GM12878 (cell line): ENCODE measurements around the gene LAMB4. TPM values are rescaled to one million over a fixed set of nuclear protein-coding genes. Genes with fewer than 3 reads are reported as not detected.

Experiments
- ATAC-seq: fragments of 200-7000 bp; cut with Tn5 transposase; 3 replicates; pipeline ENCODE4 v1.9.1; 2020; ENCODE audit warnings: mild to moderate bottlenecking, moderate library complexity
- BruUV-seq: library from RNA; stranded (reverse); fragments of 400-500 nt; replicated peaks from 2 replicates; lab custom pipeline; 2021; lab: Mats Ljungman, UMichigan
- CTCF ChIA-PET: fragments of 300-600 bp; sonication (Branson Sonifier 250); formaldehyde crosslinking; extraction: SDS; loops from one replicate; lab custom pipeline; 2021; ENCODE audit warnings: inconsistent platforms; lab: Yijun Ruan, JAX
- POLR2A ChIA-PET: fragments of 350-600 bp; formaldehyde crosslinking; extraction: SDS; loops from one replicate; lab custom pipeline; 2021; ENCODE audit warnings: inconsistent platforms; lab: Charles Lee
- RAD21 ChIA-PET: fragments of 300-600 bp; sonication (Branson Sonifier 250); formaldehyde crosslinking; loops from one replicate; lab custom pipeline; 2023; ENCODE audit warnings: antibody characterized with exemption; ENCODE audit not compliant: unreplicated experiment; lab: Charles Lee
- SMC1A ChIA-PET: fragments of 300-600 bp; sonication (Branson Sonifier 250); formaldehyde crosslinking; loops from one replicate; lab custom pipeline; 2023; ENCODE audit not compliant: unreplicated experiment, uncharacterized antibody; lab: Charles Lee
- DNase-seq: peaks from one replicate; pipeline ENCODE4 v3.0.0-alpha.2; 2011; ENCODE audit warnings: low read depth, low spot score
- FAIRE-seq: peaks from 3 replicates; lab custom pipeline; 2011; peaks lifted over from hg19 to GRCh38; lab: Jason Lieb, UNC
- H2AFZ ChIP-seq: 2 replicates; pipeline ENCODE4 v1.6.0; 2011; ENCODE audit warnings: low read depth, low read length, control low read depth; ENCODE audit not compliant: control insufficient read depth
- H3K27ac ChIP-seq: 2 replicates; pipeline ENCODE4 v1.5.1; 2011; ENCODE audit warnings: control low read depth; ENCODE audit not compliant: control insufficient read depth, insufficient read depth
- H3K27me3 ChIP-seq, 2 experiments: replicated peaks in 1 of 2; 2 replicates each; pipeline versions ENCODE4 v1.6.0 to v1.6.1; 2011; ENCODE audit warnings: low read length in 1 of 2; ENCODE audit not compliant: control insufficient read depth in 2 of 2, insufficient read depth in 2 of 2
- H3K36me3 ChIP-seq, 2 experiments: 2 replicates each; pipeline ENCODE4 v1.5.1; 2011; ENCODE audit warnings: low read length in 1 of 2; ENCODE audit not compliant: control insufficient read depth in 2 of 2, insufficient read depth in 2 of 2
- H3K4me1 ChIP-seq: 2 replicates; pipeline ENCODE4 v1.6.1; 2011; ENCODE audit warnings: mild to moderate bottlenecking, low read length, moderate library complexity, mixed read lengths; ENCODE audit not compliant: control insufficient read depth, insufficient read depth
- H3K4me2 ChIP-seq: 2 replicates; pipeline ENCODE4 v1.6.0; 2011; ENCODE audit warnings: control low read depth; ENCODE audit not compliant: control insufficient read depth, insufficient read depth
- H3K4me3 ChIP-seq: fragments of 200-600 bp; sonication (generic); 2 replicates; pipeline ENCODE4 v1.5.1; 2016
- H3K79me2 ChIP-seq: 2 replicates; pipeline ENCODE4 v1.6.0; 2011; ENCODE audit warnings: low read length; ENCODE audit not compliant: control insufficient read depth, insufficient read depth
- H3K9ac ChIP-seq: 2 replicates; pipeline ENCODE4 v1.8.0; 2011; ENCODE audit warnings: low read length, control low read depth, mixed read lengths; ENCODE audit not compliant: control insufficient read depth, insufficient read depth
- H3K9me3 ChIP-seq: replicated peaks from 3 replicates; pipeline ENCODE4 v1.5.1; 2011; ENCODE audit warnings: mild to moderate bottlenecking, low read length; ENCODE audit not compliant: control insufficient read depth, insufficient read depth
- H4K20me1 ChIP-seq: 2 replicates; pipeline ENCODE4 v1.6.0; 2011; ENCODE audit not compliant: control insufficient read depth, insufficient read depth
- EGR1 ChIP-seq, 2 experiments: IDR thresholded peaks; 1 replicate in 1 of 2; 2 replicates in 1 of 2; pipeline ENCODE4 v1.6.1; 2011 to 2012; ENCODE audit warnings: low read depth in 2 of 2, low read length in 2 of 2, borderline replicate concordance in 1 of 2, mild to moderate bottlenecking in 1 of 2, moderate library complexity in 1 of 2
- EP300 ChIP-seq, 2 experiments: fragments of 150-350 bp in 1 of 2; IDR thresholded peaks; 2 replicates each; pipeline ENCODE4 v1.6.1; 2011 to 2012; ENCODE audit warnings: low read depth in 2 of 2, low read length in 2 of 2, borderline replicate concordance in 1 of 2, improper control_type of control experiment in 1 of 2, inconsistent platforms in 1 of 2; ENCODE audit not compliant: control insufficient read depth in 1 of 2
- ETV6 ChIP-seq, 2 experiments: fragments of 450-650 bp in 1 of 2; IDR thresholded peaks in 1 of 2; conservative IDR thresholded peaks in 1 of 2; 2 replicates each; pipeline ENCODE4 v1.6.1; 2014; ENCODE audit warnings: antibody characterized with exemption in 1 of 2, borderline replicate concordance in 1 of 2, low read depth in 1 of 2, mild to moderate bottlenecking in 1 of 2, moderate library complexity in 1 of 2
- HDGF ChIP-seq: fragments of 450-650 bp; IDR thresholded peaks from 2 replicates; pipeline ENCODE4 v1.6.1; 2016; ENCODE audit warnings: antibody characterized with exemption
- NBN ChIP-seq: fragments of 450-650 bp; IDR thresholded peaks from 2 replicates; pipeline ENCODE4 v1.6.1; 2016
- RAD21 ChIP-seq: IDR thresholded peaks from 2 replicates; pipeline ENCODE4 v1.6.1; 2011; ENCODE audit warnings: mild to moderate bottlenecking, low read depth, low read length, moderate library complexity; ENCODE audit not compliant: insufficient read depth
- SREBF1 ChIP-seq: IDR thresholded peaks from 2 replicates; pipeline ENCODE4 v1.6.1; 2012; ENCODE audit warnings: mild to moderate bottlenecking, low read length
- SUZ12 ChIP-seq: fragments of 200-600 bp; sonication (generic); IDR thresholded peaks from one replicate; pipeline ENCODE4 v1.6.1; 2018; ENCODE audit warnings: antibody characterized with exemption, mild to moderate bottlenecking; ENCODE audit not compliant: unreplicated experiment
- TCF7 ChIP-seq: IDR thresholded peaks from 2 replicates; pipeline ENCODE4 v1.6.1; 2014; ENCODE audit warnings: antibody characterized with exemption, borderline replicate concordance
- WGBS: methylation state at CpG from one replicate; pipeline ENCODE4 v1.1.6; 2016; ENCODE audit warnings: low lambda C conversion rate; ENCODE audit not compliant: insufficient replicate concordance, insufficient coverage; ENCODE audit errors: missing lambda C conversion rate; 5-methylcytosine and 5-hydroxymethylcytosine counted together
- in situ Hi-C: fragments of 300-500 bp; cut with MboI; formaldehyde crosslinking; loops from 9 replicates; pipeline ENCODE4 v1.14.3; 2018; ENCODE audit warnings: mixed read lengths
- intact Hi-C: fragments of 100-400 bp; cut with micrococcal nuclease; formaldehyde crosslinking; loops from one replicate; pipeline ENCODE4 v1.14.2; 2022; ENCODE audit not compliant: unreplicated experiment
- polyA plus RNA-seq, 11 experiments: library from polyadenylated mRNA; depleted of rRNA in 4 of 11; unstranded in 6 of 11; stranded (reverse) in 5 of 11; fragments of >200 nt; fragmentation: Nextera tagmentation in 4 of 11; fragmentation: Illumina TruSeq in 1 of 11; extraction: Ambion mirVana in 4 of 11; extraction: Trizol in 1 of 11; gene quantifications; 1 replicate in 1 of 11; 2 replicates in 10 of 11; pipeline versions ENCODE4 v1.2.1 to v1.2.3, GENCODE V29; 2011 to 2016; ENCODE audit warnings: inconsistent platforms in 2 of 11, missing spikeins in 2 of 11, low read depth in 1 of 11
- total RNA-seq, 4 experiments: library from RNA; depleted of rRNA in 3 of 4; stranded (reverse); fragments of >200 nt in 3 of 4; fragmentation: Illumina TruSeq in 1 of 4; extraction: Trizol in 1 of 4; gene quantifications; 2 replicates each; pipeline versions ENCODE4 v1.2.1 to v1.2.3, GENCODE V29; 2013 to 2021
- TF ChIP-seq, protein P1 (sequence below): fragments of 450-650 bp; IDR thresholded peaks from 2 replicates; pipeline ENCODE4 v1.6.1; 2014; ENCODE audit warnings: mild to moderate bottlenecking
- TF ChIP-seq, protein P2 (sequence below): IDR thresholded peaks from 2 replicates; pipeline ENCODE4 v1.6.1; 2011; ENCODE audit warnings: low read depth, mild to moderate bottlenecking, low read length, moderate library complexity, borderline replicate concordance; ENCODE audit errors: extremely low read depth

The LAMB4 gene
- total and polyA plus RNA-seq, 10 of the 15 experiments (the other 5 are each of a cell fraction or from before 2014, with no cell fraction given) = 0.04 to 0.06 TPM; not detected in 8

DNA sequence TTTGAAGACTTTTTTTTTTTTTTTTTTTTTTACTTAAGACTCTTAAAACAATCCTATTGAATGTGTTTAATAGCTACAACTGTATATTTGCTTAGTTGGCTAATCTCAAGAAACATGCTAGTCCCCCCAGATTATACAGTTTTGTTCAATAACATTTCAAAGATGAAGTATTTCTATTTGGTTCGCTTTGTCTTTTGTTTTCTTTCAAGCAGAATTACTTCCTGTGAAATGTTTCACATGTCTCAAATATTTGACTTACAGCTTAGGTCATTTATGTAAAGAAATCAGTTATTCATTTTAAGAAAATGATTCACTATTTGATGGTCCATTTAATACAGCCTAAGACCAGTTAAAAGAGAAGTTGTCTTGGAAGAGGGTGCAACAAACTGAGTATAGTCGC, 114.4 kb downstream of the LAMB4 start (continued):
- TF ChIP-seq ETV6 (conservative IDR thresholded peaks at IDR 0.05 in 1 of 2, IDR thresholded peaks at IDR 0.05 in 1 of 2; ENCODE audit: borderline replicate concordance in 1 of 2, low read depth in 1 of 2) (no peak), SUZ12 (no peak), EP300 (IDR thresholded peaks at IDR 0.05; ENCODE audit: borderline replicate concordance in 1 of 2, control insufficient read depth in 1 of 2, low read depth in 2 of 2, low read length in 2 of 2) (no peak), HDGF (no peak), RAD21 (no peak)
- TF ChIP-seq, protein P1, sequence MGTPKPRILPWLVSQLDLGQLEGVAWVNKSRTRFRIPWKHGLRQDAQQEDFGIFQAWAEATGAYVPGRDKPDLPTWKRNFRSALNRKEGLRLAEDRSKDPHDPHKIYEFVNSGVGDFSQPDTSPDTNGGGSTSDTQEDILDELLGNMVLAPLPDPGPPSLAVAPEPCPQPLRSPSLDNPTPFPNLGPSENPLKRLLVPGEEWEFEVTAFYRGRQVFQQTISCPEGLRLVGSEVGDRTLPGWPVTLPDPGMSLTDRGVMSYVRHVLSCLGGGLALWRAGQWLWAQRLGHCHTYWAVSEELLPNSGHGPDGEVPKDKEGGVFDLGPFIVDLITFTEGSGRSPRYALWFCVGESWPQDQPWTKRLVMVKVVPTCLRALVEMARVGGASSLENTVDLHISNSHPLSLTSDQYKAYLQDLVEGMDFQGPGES = no peak
- TF ChIP-seq, all 136 proteins: peak for 0

DNA sequence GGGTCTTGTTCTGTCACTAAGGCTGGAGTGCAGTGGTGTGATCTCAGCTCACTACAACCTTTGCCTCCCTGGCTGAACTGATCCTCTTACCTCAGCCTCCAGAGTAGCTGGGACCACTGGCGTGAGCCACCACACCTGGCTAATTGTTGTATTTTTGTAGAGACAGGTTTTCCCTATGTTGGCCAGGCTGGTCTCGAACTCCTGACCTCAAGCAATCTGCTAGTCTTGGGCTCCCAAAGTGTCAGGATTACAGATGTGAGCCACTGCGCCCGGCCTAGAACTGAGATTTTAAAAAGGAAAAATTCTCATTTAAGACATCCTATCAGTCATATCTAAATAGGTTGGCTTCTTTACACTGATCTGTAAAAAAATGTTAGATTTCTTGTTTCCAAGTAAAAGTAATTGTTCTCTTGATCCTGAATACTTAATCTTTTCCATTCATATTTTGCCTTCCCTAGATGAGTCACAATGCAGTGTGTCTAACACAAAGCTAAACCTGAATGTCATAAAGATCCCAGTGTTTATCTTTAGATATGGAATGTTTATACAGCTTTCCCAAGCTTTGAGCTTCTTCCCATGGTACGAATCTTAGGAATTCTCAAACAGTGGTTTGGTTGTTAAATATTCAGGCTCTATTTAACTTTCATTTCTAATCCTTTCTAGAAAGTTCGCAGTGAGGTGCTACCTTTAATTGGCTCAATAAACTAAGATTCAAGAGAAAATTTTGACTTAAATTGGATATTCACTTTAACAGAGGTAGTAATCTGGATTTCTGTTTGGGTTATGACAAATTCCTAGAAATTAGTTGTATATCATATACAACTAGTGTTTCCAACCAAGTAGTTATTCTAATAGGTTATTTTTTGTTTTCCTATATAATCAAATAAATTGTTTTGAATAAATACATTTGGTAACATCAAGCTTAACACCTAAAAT, 115.1 kb downstream of the LAMB4 start:
- BruUV-seq = no TSS peak
- H3K36me3 ChIP-seq = no peaks in the 10 kb centered on the region
- no peak overlapping the region for H3K9ac ChIP-seq
- RAD21 ChIA-PET = interaction anchor here (0.6 kb wide), 1 partner anchor 131 kb away, joined by 3 read pairs; no protein-coding TSS in a partner anchor
- H3K27me3 ChIP-seq = peaks cover 3 to 4% of the 10 kb centered on the region in 2 experiments; a peak in 3 of 4 replicates
- H2AFZ ChIP-seq = no peak overlapping the region
- no peak overlapping the region for H3K4me3 ChIP-seq
- SMC1A ChIA-PET = interaction anchor here (0.6 to 3.5 kb wide), 6 partner anchors 11 to 858 kb away, joined by 3 to 15 read pairs (median 4); no protein-coding TSS in a partner anchor
- H3K79me2 ChIP-seq = no peaks in the 10 kb centered on the region
- CTCF ChIA-PET = interaction anchor here (0.6 to 2.0 kb wide), 7 partner anchors 9 to 132 kb away, joined by 3 to 6 read pairs (median 3); no protein-coding TSS in a partner anchor
- no peaks in the 10 kb centered on the region for H3K4me1 ChIP-seq
- no peaks in the 10 kb centered on the region for H4K20me1 ChIP-seq
- ATAC-seq = no peak
- DNase-seq = no peak
- no peak for FAIRE-seq
- POLR2A ChIA-PET = no interaction called here
- no peak overlapping the region for H3K4me2 ChIP-seq
- in situ Hi-C loops = no loop called here
- H3K9me3 ChIP-seq = no peaks in the 10 kb centered on the region
- TF ChIP-seq EGR1 (IDR thresholded peaks at IDR 0.05; ENCODE audit: borderline replicate concordance in 1 of 2, low read depth in 2 of 2, low read length in 2 of 2) (no peak), SREBF1 (no peak), TCF7 (no peak), NBN (no peak)
- TF ChIP-seq, protein P2, sequence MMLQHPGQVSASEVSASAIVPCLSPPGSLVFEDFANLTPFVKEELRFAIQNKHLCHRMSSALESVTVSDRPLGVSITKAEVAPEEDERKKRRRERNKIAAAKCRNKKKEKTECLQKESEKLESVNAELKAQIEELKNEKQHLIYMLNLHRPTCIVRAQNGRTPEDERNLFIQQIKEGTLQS = no peak
- 16% methylated on average over 6 of the region's 6 CpGs for WGBS
- no peak overlapping the region for H3K27ac ChIP-seq
- intact Hi-C loops = no loop called here
